Measurements from ENCODE around the gene PTGR2.
A peak's percentile ranks its signal among the peaks of the same experiment; 100 is the strongest.
"Not testable (repeated sequence)": the region's sequence is repeated elsewhere in the genome, so short reads cannot be mapped to it uniquely, and the experiment has no call there.

The PTGR2 gene

DNA sequence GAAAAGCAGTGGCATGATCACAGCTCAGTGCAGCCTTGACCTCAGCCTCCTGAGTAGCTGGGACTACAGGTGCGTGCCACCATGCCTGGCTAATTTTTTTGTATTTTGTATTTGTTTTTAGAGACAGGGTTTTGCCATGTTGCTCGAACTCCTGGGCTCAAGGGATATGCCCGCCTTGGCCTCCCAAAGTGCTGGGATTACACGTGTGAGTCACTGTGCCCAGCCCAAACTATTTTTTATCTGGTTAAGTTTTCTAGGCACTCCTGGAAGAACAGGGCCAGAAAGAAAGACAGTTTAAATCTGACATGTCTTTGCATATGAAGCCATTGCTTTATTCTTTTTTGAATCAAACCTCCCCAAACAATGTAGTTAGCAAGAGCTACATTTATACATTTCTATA, 27.5 kb upstream of the PTGR2 start:
- no peak for TF ChIP-seq CTCF (conservative IDR thresholded peaks at IDR 0.05)
- no peak overlapping the region for H3K27ac ChIP-seq

- H3K27ac ChIP-seq: no peak overlapping the region
- TF ChIP-seq CTCF (conservative IDR thresholded peaks at IDR 0.05): no peak
Measured at GRCh38 chr14:73824536-73824935, 27.1 kb upstream of the PTGR2 start.

- no peak overlapping the region for H3K27ac ChIP-seq
Measured at GRCh38 chr14:73825551-73826188, 26.0 kb upstream of the PTGR2 start.

GRCh38 chr14:73827190-73827589, 24.4 kb upstream of the PTGR2 start:
- peak; percentile 40 for TF ChIP-seq CTCF (conservative IDR thresholded peaks at IDR 0.05)
- not testable (repeated sequence) for H3K27ac ChIP-seq

More at GRCh38 chr14:73825551-73826188, 26.0 kb upstream of the PTGR2 start:
- peak; percentile 92 for TF ChIP-seq CTCF (conservative IDR thresholded peaks at IDR 0.05)

DNA sequence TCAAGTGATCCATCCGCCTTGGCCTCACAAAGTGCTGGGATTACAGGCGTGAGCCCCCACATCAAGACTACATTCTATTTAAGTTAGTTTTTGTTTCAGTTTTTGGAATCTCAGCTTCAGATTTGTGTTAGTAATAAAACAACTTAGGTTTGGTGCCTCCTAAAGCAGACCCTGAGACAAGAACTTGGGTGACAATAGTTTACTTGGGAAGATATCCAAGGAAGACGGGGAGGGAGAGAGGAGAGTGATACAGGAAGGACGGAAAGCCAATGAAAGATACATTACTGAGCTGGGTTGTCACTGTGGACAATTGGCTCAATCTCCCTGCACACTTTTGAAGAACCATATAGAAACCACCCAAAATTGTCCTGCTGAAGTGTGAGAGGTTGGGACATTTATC, 22.6 kb upstream of the PTGR2 start:
- TF ChIP-seq CTCF (conservative IDR thresholded peaks at IDR 0.05): no peak
- H3K27ac ChIP-seq: no peak overlapping the region

GRCh38 chr14:73829526-73830431, 21.9 kb upstream of the PTGR2 start:
- TF ChIP-seq CTCF (conservative IDR thresholded peaks at IDR 0.05): no peak
- H3K27ac ChIP-seq: no peak overlapping the region

GRCh38 chr14:73833034-73833433, 18.6 kb upstream of the PTGR2 start:
- H3K27ac ChIP-seq: no peak overlapping the region

More at GRCh38 chr14:73833034-73833433, 18.6 kb upstream of the PTGR2 start:
- no peak for TF ChIP-seq CTCF (conservative IDR thresholded peaks at IDR 0.05)

All from VCaP (cell line).